Prostate gland (tissue), 2 donors: ENCODE data around the gene REEP2. TPM values are rescaled to one million over a fixed set of nuclear protein-coding genes. Genes with fewer than 3 reads are reported as not detected.

Experiments
- DNase-seq: peaks from one replicate; pipeline ENCODE4 v3.0.0-alpha.2; 2019; ENCODE audit warnings: low spot score
- H3K27ac ChIP-seq, 2 donors: fragments of 200-600 bp; sonication (generic); 2 replicates each; pipeline ENCODE4 v1.5.1; 2017 to 2019
- H3K27me3 ChIP-seq: fragments of 200-600 bp; sonication (generic); replicated peaks from 2 replicates; pipeline ENCODE4 v1.5.1; 2019; ENCODE audit not compliant: insufficient read depth
- H3K36me3 ChIP-seq, 2 donors: fragments of 200-600 bp; sonication (generic); 1 replicate in 1 of 2; 2 replicates in 1 of 2; pipeline versions ENCODE4 v1.5.1 to v1.8.1; 2017 to 2019
- H3K4me1 ChIP-seq: fragments of 200-600 bp; sonication (generic); replicated peaks from 2 replicates; pipeline ENCODE4 v1.5.1; 2019
- H3K4me3 ChIP-seq, 2 donors: fragments of 200-600 bp; sonication (generic); 2 replicates each; pipeline ENCODE4 v1.5.1; 2017 to 2019
- H3K9me3 ChIP-seq: fragments of 200-600 bp; sonication (generic); 2 replicates; pipeline ENCODE4 v1.5.1; 2017
- CTCF ChIP-seq, 4 experiments: fragments of 200-600 bp in 2 of 4; fragments of 450-650 bp in 2 of 4; sonication (generic) in 2 of 4; IDR thresholded peaks; 1 replicate in 3 of 4; 2 replicates in 1 of 4; pipeline ENCODE4 v1.5.1; 2016 to 2019; ENCODE audit warnings: antibody characterized with exemption in 4 of 4, mild to moderate bottlenecking in 2 of 4, moderate library complexity in 2 of 4
- POLR2A ChIP-seq: fragments of 450-650 bp; IDR thresholded peaks from one replicate; pipeline ENCODE4 v1.6.1; 2016; ENCODE audit warnings: antibody characterized with exemption, mild to moderate bottlenecking
- POLR2AphosphoS5 ChIP-seq: sonication (generic); formaldehyde crosslinking; IDR thresholded peaks from one replicate; pipeline ENCODE4 v1.6.1; 2017; ENCODE audit warnings: antibody characterized with exemption
- WGBS: methylation state at CpG from one replicate; pipeline ENCODE4 v1.1.5; 2018; 5-methylcytosine and 5-hydroxymethylcytosine counted together
- intact Hi-C: fragments of 100-400 bp; cut with DNase I; formaldehyde crosslinking; loops from one replicate; pipeline ENCODE4 v1.14.2; 2022
- total RNA-seq, 2 donors: library from RNA; depleted of rRNA; stranded (reverse); fragments of >200 nt; gene quantifications; one replicate each; pipeline ENCODE4 v1.1.0, GENCODE V29; 2016

REEP2 gene
- total RNA-seq, 2 donors from 2014 or later = 4.1 to 21.2 TPM

- H3K4me1 ChIP-seq = peaks cover 3% of the 10 kb centered on the region
- H3K27ac ChIP-seq = no peak overlapping the region
- no peak for DNase-seq
- intact Hi-C loops = no loop called here
- H3K27me3 ChIP-seq = no peaks in the 10 kb centered on the region
- no peaks in the 10 kb centered on the region for H3K36me3 ChIP-seq
- WGBS = 61% methylated on average over 4 of the region's 4 CpGs
- H3K4me3 ChIP-seq = no peak overlapping the region
- H3K9me3 ChIP-seq = no peaks in the 10 kb centered on the region
- TF ChIP-seq CTCF (IDR thresholded peaks at IDR 0.05) (no peak), POLR2A (no peak), POLR2AphosphoS5 (no peak)
These were observed 21.3 kb downstream of the REEP2 start for GRCh38 chr5:138460032-138460693.

GRCh38 chr5:138461343-138462125, 22.7 kb downstream of the REEP2 start:
- Histone ChIP-seq H3K9me3 (no peaks in the 10 kb centered on the region), H3K36me3 (no peaks in the 10 kb centered on the region), H3K4me1 (peaks cover 3% of the 10 kb centered on the region), H3K27me3 (no peaks in the 10 kb centered on the region), H3K4me3 (no peak overlapping the region), H3K27ac (no peak overlapping the region)
- no peak for DNase-seq
- intact Hi-C loops = no loop called here
- no peak for TF ChIP-seq POLR2A
- TF ChIP-seq POLR2AphosphoS5 = no peak
- TF ChIP-seq CTCF (IDR thresholded peaks at IDR 0.05) = no peak
- 68% methylated on average over 11 of the region's 11 CpGs for WGBS

GRCh38 chr5:138463419-138464007, 24.7 kb downstream of the REEP2 start:
- TF ChIP-seq CTCF (IDR thresholded peaks at IDR 0.05) (no peak), POLR2AphosphoS5 (no peak), POLR2A (no peak)
- H3K27ac ChIP-seq = peak overlapping the region; percentile 99
- intact Hi-C loops = loop anchor here (1.0 kb wide), 2 partner anchors 40 to 80 kb away; partner anchors contain the start of gene ETF1
- H3K36me3 ChIP-seq = no peaks in the 10 kb centered on the region
- WGBS = 9% methylated on average over 21 of the region's 21 CpGs
- peaks cover 3% of the 10 kb centered on the region for H3K4me1 ChIP-seq
- peak overlapping the region; percentile 69 to 97 for H3K4me3 ChIP-seq
- H3K9me3 ChIP-seq = no peaks in the 10 kb centered on the region
- no peak for DNase-seq
- no peaks in the 10 kb centered on the region for H3K27me3 ChIP-seq

- H3K27ac ChIP-seq = peak overlapping the region; percentile 99
- no peaks in the 10 kb centered on the region for H3K27me3 ChIP-seq
- peak; percentile 94 for DNase-seq
- no peaks in the 10 kb centered on the region for H3K9me3 ChIP-seq
- H3K4me1 ChIP-seq = peaks cover 3% of the 10 kb centered on the region
- WGBS = 0% methylated on average over 14 of the region's 34 CpGs
- H3K4me3 ChIP-seq = peak overlapping the region; percentile 69 to 97
- peak; percentile 76 to 98 (median 98) for TF ChIP-seq CTCF (IDR thresholded peaks at IDR 0.05)
- TF ChIP-seq POLR2A = peak; percentile 72
- TF ChIP-seq POLR2AphosphoS5 = peak; percentile 94
- H3K36me3 ChIP-seq = no peaks in the 10 kb centered on the region
- intact Hi-C loops = loop anchor here (1.0 kb wide), 1 partner anchor 79 kb away; the partner anchor contains the start of gene ETF1
These were observed 25.1 kb downstream of the REEP2 start for GRCh38 chr5:138464008-138464387.
